ENCODE data around the gene KLHL21.

KLHL21 gene

DNA sequence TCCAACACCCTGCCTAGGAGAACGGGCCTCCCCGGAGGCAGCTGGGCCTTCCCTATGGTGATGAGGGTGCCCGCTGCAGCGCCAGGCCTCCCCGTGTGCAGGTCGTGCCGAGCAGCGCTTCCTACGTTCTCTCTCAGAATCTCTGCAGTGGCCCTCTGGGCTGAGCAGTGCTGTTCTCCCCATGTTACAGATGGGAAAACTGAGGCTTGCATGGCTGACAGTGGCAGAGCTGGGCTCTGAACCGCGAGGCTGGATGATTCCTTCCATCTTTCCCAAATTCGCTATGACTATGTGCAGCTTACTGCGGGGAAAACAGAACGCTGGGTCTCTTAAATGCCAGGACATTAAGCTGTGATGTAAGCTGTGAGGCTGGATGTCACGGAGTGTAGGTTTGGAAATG lies 8.9 kb downstream of the KLHL21 start:
- no peak for DNase-seq (ENCODE audit: extremely low read depth, low read depth)
- TF ChIP-seq, protein P1, sequence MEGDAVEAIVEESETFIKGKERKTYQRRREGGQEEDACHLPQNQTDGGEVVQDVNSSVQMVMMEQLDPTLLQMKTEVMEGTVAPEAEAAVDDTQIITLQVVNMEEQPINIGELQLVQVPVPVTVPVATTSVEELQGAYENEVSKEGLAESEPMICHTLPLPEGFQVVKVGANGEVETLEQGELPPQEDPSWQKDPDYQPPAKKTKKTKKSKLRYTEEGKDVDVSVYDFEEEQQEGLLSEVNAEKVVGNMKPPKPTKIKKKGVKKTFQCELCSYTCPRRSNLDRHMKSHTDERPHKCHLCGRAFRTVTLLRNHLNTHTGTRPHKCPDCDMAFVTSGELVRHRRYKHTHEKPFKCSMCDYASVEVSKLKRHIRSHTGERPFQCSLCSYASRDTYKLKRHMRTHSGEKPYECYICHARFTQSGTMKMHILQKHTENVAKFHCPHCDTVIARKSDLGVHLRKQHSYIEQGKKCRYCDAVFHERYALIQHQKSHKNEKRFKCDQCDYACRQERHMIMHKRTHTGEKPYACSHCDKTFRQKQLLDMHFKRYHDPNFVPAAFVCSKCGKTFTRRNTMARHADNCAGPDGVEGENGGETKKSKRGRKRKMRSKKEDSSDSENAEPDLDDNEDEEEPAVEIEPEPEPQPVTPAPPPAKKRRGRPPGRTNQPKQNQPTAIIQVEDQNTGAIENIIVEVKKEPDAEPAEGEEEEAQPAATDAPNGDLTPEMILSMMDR (IDR thresholded peaks at IDR 0.05; ENCODE audit: low read depth, low read length): no peak

DNA sequence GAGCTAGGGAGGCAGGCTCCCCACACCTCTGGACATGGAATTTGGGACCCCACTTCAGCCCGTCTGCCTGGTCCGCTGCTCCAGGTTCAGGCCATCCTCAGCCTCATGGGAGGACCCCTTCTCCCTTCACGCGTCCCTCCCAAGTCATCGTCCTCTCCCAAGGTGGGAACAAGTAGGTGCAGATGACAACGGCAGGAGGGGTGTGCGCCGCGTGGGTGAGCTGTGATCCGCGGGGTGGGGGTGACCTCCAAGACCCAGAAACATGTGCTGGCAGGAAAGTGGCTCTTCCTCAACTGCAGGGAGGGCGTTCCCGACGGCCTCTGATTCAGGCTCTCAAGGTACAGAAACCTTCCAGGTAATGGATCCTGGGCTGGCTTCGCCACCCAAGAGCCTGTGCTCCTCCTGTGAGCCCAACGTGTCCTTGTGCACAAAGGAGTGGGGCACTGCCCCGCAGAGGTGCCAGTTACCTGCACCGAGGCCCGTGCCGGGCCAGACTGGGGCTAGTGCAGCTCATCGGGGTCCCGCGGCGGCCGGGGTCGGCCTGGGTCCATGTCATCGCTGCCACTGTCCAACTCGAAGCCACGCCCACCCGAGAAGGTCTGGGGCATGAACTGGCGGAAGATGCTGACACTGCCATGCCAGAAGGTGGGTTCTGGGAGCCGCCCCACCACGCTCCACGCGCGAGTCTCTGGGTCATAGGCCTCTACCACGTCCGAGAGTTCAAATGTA lies 9.6 kb downstream of the KLHL21 start:
- no peak for DNase-seq (ENCODE audit: extremely low read depth, low read depth)
- TF ChIP-seq, protein P1 (IDR thresholded peaks at IDR 0.05; ENCODE audit: low read depth, low read length): no peak

DNA sequence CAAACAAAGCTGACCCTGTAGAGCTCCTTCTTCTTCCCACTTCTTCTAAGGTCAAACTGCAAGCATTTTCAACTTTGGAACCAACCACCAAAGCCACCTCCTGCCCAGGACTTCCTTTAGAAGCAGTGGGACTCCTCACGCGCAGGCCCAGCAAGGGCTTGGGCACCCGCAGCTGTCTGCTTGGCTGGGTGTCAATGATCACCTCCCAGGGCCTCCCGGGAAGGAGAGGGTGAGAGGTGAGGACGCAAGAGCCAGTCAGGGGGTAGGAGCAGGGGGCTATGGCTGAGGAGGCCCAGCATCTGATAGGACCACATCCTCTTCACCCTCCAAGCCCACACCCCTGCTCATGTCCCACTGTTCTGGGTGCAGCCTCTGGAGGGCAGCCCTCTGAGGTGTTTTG lies 10.2 kb downstream of the KLHL21 start:
- DNase-seq (ENCODE audit: extremely low read depth, low read depth): no peak
- TF ChIP-seq, protein P1 (IDR thresholded peaks at IDR 0.05; ENCODE audit: low read depth, low read length): no peak

DNA sequence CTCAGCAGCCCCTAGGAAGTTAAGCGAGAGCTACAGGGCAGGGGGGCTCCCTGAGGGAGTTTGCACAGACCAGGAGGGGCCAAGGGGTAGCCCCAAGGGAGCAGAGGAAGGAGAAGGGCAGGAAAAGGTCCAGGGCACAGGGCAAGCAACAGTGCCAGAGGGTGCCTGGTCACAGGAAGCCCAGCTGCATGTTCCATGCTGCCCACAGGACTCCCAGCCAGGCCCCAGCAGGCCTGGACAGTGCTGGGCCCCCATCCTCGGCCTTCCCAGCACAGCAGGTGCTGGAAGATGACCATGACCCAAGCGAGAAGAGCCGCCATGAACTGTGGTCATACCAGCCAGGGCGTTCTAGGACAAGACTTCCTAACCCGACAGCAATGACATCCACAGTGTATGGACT lies 11.0 kb downstream of the KLHL21 start:
- no peak for DNase-seq (ENCODE audit: extremely low read depth, low read depth)
- TF ChIP-seq, protein P1 (IDR thresholded peaks at IDR 0.05; ENCODE audit: low read depth, low read length): no peak

DNA sequence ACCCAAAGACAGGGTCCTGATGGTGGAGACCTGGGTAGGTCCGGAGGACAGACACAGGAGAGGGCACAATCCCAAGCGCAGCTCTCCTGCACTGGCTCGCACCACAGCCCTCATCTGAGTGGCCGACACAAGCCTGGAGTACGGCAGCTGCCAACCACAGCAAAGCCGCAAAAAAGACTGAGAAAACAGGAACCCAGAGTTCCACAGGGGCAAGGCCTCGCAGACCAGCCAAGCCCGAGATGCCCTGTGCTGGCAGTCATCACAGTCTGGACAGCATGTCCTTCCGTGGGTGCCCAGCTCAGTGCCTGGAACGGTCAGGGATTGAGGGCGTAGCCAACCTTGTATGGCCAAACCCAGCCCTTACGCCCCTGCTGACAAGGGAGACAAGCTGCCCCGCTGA lies 11.4 kb downstream of the KLHL21 start:
- TF ChIP-seq, protein P1 (IDR thresholded peaks at IDR 0.05; ENCODE audit: low read depth, low read length): no peak
- DNase-seq (ENCODE audit: extremely low read depth, low read depth): no peak

DNA sequence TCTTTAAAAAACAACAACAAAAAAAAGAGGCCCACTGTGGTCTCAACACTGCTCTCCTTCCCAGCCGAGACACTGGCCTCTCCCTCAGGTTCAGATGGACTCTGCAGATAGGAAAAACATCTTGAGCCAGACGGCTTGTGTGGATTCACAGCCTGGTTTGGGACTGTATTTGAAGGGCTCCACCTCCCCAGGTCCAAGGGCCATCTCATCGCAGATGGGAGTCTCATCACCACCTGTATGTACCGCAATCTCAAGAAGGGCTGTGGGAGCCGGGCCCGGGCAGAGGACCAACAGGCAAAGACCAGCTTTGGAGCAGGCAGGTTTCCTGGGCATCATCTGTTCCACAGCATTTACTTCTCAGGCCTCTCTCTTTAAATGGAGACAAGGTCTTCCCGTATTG lies 12.6 kb downstream of the KLHL21 start:
- DNase-seq (ENCODE audit: extremely low read depth, low read depth): no peak
- TF ChIP-seq, protein P1 (IDR thresholded peaks at IDR 0.05; ENCODE audit: low read depth, low read length): no peak

DNA sequence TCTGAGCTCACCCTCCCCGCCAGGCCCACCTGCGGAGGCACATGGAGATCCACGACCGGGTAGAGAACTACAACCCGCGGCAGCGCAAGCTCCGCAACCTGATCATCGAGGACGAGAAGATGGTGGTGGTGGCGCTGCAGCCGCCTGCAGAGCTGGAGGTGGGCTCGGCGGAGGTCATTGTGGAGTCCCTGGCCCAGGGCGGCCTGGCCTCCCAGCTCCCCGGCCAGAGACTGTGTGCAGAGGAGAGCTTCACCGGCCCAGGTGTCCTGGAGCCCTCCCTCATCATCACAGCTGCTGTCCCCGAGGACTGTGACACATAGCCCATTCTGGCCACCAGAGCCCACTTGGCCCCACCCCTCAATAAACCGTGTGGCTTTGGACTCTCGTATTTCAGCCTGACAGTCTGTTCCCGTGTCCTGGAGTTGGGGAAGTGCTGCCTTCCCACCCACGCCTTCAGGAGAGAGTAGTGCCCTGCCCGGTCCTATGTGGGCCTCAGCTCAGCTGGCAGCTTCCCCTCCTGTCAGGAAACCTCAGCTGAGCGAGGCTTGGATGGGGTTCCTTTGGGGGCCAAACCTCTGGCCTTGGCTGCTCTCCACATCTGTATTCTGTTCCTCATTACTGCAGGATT lies 13.7 kb downstream of the KLHL21 start:
- TF ChIP-seq, protein P1 (IDR thresholded peaks at IDR 0.05; ENCODE audit: low read depth, low read length): no peak
- DNase-seq (ENCODE audit: extremely low read depth, low read depth): no peak
